Measurements from ENCODE around the gene GABRG1.

GABRG1 gene

DNA sequence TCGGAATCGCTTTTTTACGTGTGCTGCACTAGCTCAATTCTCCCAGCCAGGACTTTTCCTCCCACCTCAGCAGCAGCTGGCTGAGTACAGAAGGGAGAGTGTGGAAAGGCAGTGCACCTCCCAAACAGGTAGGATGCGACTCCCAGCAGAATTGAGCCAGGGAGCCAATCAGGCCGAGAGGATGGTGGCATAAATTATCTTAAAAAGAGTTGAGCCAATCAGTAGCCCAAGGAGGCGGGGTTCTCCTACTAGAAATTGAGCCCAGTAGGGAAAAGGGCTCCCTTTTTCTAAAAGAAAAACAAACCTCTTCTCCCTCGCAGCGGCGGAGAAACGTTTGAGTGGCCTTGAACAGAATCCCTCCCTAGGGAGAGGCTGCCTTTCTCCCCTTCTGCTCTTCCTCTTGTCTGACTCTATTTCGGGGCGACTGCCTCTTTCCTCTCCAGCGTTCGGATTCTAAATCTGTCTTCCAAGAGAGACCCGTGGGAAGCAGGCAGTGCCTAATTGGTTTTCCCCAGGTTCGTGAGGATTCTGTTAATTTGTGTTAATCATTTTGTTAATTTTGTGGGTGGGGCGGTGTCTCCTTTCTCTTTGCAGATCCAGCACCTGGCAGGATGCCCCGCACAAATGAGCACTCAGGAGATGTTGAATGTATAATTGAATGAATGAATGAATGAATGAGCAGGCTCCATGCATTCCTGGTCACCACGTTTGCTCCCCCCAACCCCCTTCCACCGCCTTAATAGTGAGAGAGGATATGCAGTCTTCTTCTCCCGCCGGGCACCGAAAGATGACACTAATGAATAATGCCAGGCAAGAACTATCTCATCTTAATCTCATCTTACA lies at the start of gene GABRG1:
TSS of gene GABRG1 (minus strand) at position 142 of the 843 bp plus-strand sequence. CDS start at position 1, 141 bp downstream.
- DNase-seq (ENCODE audit: low read depth): no peak

DNA sequence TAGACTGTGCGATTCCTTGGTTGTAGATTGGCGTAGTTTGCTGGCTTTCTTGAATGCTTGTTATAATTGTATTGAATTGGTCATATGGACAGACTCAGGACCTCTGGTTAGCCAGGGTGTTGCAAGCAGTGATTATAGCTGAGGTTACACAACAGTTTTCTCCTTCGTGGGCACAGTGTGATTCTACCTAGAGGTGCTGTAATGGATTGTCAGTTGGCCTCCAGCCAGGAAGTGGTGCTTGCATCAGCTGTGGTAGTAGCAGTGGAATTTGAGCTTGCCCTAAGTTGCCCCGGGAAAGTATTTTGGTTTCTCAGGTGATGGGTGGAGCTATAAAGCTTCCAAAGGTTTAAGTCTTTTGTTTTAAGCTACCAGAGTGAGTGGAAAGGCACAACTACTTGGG lies 23.1 kb upstream of the GABRG1 start:
- DNase-seq (ENCODE audit: low read depth): no peak

DNA sequence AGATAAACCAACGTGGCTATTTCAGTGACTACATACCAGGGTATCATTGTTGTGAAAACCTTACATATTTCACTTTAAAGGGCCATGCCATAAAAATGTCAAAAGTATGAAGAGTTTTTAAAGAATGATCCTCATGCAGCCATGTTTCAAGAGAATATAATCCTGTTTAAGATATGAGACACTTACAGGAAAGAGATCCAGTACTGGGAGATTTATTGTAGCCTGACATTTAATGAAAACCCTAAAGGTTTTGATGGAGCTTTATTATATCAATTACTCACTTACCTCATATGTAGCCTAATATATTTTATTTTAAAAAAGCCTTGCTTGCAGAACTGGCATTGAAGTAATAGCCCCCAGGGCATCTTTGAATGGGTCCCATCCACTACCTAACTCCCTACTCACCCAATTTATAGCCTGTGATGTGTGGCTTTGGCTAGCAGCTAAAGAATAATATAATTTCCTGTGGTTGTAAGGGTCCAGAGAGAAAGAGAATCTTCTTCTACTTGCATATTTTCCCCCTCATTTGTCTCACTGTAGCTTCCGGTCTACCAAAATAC lies 7.7 kb upstream of the GABRG1 start:
- no peak for DNase-seq (ENCODE audit: low read depth)

DNA sequence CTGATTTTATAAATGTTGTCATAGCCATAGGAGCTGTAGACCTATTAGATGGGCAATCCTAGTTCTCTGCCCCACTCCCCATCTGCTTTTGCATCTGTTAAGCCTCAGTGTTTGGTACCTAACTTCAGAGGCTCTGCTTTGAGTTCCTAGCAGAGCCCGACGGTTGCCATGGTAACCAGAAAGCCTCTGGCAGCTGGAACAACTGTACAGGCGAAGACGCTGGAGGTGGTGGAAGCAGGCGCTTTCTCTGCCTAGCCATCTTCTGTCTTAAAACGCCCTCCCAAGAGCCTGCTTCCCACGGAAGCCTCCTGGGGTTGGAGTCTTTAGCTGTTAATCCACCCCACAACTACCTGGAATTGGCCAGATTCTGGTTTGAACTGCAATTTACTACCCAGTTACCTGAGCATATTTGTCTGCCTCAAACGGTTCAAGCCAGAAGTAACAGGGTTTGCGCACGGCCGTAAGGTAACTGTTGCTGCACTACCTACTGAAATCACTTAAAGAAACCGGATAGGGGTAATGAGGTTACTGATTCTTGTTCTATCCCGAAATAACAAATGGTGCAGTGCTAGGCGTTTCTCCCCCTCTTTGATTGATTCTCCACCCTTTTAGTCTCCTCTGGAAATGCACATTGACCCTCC lies 1.0 kb upstream of the GABRG1 start:
- DNase-seq (ENCODE audit: low read depth): no peak

DNA sequence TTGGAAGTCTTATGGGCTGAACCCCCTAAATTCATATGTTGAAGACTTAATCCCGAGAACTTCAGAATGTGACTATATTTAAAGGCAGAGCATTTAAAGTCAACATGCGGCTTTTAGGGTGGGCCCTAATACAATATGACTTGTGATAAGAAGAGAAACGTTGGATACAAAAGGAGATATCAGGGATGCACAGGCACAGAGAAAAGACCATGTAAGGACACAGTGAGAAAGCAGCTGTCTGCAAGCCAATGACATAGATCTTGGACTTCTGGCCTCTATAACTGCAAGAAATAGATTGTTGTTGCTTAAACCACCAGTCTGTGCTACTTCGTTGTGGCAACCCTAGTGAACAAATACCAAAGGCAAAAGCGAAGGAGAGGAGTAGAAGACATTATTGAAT lies 42.2 kb downstream of the GABRG1 start:
- no peak for DNase-seq (ENCODE audit: low read depth)

DNA sequence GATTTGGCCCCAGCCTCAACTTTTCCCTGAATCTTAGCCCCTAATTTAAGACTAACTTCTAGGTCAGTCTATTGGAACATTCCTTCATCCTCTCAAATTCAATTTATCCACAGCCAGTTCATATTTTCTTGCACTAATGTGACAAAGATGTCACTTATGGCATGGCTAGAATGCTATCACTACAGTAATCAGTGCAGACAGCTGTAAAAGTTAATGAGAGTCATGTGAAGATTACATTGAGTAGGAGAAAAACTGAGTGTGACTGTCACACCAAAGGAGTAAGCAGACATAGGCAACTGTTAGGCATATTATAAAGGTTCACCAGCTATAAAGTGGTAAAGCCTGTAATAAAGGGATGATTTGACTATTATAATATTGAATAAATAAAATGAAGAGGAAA lies 42.6 kb downstream of the GABRG1 start:
- DNase-seq (ENCODE audit: low read depth): no peak

DNA sequence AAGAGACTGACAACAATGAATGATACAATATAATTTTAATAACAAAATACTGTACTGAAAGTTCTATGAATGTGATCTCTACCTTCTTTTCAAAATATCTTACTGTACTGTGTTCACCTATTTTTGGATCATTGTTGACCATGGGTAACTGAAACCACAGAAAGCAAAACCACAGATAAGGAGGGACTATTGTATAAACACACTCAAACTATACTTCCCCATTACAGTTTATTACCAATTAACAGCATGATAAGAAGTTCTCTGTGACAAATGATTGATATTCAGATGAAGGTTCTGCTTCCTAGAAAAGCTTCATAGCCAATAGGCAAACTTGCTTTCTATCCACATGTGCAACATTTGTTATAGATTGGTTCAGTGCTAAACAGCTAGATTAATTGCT lies 50.1 kb downstream of the GABRG1 start:
- DNase-seq (ENCODE audit: low read depth): no peak

DNA sequence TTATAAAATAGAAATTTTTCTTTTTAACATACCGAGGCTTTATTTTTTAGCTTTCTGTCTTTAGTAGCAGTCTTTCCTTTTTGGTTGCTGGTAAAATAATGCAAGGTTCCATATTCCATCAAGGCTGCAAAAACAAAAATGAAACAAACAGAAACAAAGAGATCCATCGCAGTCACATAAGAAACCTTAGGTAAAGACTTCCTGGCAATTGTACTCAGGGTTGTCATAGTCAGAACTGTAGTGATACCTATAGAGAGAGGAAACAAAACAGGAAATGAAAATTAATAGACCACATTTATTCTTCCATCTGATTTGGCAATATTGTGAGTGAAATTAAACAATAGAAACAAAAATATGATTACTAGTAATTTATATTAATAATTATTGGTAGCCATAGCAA lies 72.5 kb downstream of the GABRG1 start:
- DNase-seq (ENCODE audit: low read depth): no peak

DNA sequence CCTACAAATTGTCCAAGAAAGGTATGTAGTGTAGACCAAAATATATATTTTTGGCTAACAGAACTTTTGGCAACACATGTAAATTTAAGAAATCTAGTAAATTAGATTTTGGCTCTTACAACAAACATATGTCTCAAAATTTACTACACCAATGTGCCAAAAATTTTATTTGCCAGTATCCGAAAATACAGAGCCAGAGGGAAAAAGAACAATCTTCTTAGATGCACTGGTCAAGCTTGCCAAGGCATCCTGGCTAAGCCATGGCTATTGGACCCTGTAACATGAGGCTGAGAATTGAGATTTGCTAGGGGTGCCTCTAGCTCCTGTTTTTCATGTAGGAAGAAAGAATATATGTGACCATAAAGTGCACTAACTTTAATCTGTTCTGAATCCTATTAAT lies 91.8 kb downstream of the GABRG1 start:
- DNase-seq (ENCODE audit: low read depth): no peak

DNA sequence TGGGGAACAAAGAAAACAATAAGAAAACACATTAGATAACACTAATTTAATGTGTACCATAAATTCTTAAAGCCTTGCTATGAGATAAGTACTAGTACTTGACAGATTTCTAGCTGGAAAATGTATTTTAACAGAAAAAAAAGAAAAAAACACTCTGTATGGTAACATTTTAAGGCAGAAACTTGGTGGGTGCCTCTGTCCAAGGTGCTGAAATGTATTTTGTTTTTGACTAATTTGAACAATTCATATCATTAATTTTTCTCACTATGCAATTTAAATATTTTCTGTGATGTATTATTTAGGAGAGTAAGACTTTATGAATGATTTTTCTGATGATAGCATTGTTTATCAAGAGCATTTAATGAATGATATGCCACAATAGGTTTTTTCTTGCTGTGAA lies 107.5 kb downstream of the GABRG1 start:
- DNase-seq (ENCODE audit: low read depth): no peak

DNA sequence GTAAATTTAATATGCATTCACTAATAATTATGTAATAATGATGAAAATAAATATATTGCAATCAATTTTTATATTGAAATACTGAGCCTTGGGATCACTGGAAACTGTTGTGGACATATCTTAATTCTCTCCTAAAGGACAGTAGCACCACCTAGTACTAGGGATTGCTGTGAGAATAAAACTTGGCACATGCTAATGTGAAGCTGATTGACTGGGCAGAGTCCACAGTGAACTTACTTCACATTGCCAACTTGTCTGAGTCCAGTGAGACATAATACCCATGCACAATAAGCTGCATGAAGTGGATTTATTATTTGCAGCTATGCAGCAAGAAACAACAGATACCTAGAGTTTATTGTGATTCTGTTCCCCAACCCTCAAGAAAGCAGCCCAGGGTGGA lies 131.1 kb downstream of the GABRG1 start:
- no peak for DNase-seq (ENCODE audit: low read depth)

DNA sequence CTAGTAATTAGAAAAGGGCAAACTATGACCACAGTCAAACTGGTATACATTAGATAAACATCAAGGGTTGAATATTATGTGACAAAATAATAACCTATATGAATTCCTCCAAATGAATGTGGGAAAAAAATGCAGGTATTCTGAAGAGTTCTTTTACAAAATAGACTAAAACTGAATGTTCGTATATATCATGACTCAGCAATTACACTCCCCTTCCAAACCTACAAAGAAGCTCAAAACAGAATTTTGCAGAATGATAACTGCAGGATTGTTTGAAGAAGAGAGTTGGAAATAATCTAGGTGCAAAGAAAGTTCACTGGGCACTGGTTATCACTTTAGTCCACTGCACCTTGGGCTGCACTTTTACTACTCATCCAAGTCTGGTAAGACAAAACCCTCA lies 134.1 kb downstream of the GABRG1 start:
- DNase-seq (ENCODE audit: low read depth): no peak

DNA sequence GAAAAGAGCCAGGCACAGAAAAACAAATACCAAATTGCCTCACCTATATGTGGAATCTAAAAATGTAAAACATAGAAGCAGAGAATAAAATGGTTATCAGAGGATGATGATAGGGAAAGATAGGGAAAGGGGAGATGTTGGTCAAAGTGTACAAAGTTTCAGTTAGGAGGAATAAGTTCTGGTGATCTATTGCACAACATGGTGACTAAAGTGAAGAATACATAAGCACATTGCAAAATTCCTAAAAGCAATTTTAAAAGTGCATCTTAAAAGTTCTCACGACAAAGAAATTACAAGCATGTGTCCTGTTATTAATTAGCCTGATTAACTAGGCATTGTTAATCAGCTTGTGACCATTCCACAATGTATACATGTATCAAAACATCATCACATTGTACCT lies 136.0 kb downstream of the GABRG1 start:
- no peak for DNase-seq (ENCODE audit: low read depth)
